ENCODE results near the gene OR10T2.

GRCh38 chr1:158374860-158375259 is 24.4 kb downstream of the OR10T2 start:
- no peak for TF ChIP-seq EZH2 (IDR thresholded peaks at IDR 0.05; ENCODE audit: borderline replicate concordance, low read length)
- no peak for TF ChIP-seq CTCF (conservative IDR thresholded peaks at IDR 0.05 in 1 of 2, IDR thresholded peaks at IDR 0.05 in 1 of 2; ENCODE audit: extremely low read depth in 1 of 2, insufficient read depth in 1 of 2, low read depth in 1 of 2, low read length in 2 of 2)

Measured in mammary epithelial cell (primary cell).